ENCODE results near the gene LRBA.
"Not testable (repeated sequence)": the region's sequence is repeated elsewhere in the genome, so short reads cannot be mapped to it uniquely, and the experiment has no call there.

The LRBA gene

DNA sequence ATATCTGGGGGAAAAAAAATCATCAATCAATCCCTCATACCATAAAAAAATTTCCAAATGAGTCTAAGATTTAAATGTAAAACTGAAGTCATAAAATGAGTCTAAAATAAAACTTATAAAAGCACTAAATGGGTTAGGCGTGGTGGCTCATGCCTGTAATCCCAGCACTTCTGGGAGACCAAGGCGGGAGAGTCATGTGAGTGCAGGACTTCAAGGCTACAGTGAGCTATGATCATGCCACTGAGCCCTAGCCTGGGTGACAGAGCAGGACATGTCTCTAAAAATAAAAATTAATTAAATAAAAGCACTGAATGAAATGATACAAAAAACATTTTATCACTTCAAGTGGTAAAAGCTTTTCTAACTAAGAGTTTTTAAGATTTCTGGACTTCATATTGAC is 83.3 kb downstream of the LRBA start:
- Histone ChIP-seq H3K27ac (ENCODE audit: low read depth, low read length, poor library complexity, severe bottlenecking) (no peak overlapping the region), H3K4me2 (ENCODE audit: low read length) (no peak overlapping the region), H3K4me3 (ENCODE audit: low read depth, low read length, poor library complexity, severe bottlenecking) (no peak overlapping the region), H3K4me1 (ENCODE audit: insufficient read depth, low read length, severe bottlenecking) (no peaks in the 10 kb centered on the region), H3K27me3 (ENCODE audit: insufficient read depth, low read length) (no peaks in the 10 kb centered on the region), H3K9me2 (ENCODE audit: low read depth, low read length) (no peaks in the 10 kb centered on the region), H3K36me3 (ENCODE audit: insufficient read depth, low read length) (peaks cover 4% of the 10 kb centered on the region; the same call in 1 of the 2 replicates), H3K9me3 (ENCODE audit: low read length) (no peaks in the 10 kb centered on the region), H3K79me2 (ENCODE audit: insufficient read depth, low read length) (peaks cover 15% of the 10 kb centered on the region), H4K20me1 (ENCODE audit: insufficient read depth, low read length) (no peaks in the 10 kb centered on the region), H2AFZ (ENCODE audit: low read length) (no peak overlapping the region), H3F3A (ENCODE audit: insufficient read depth, low read length) (no peaks in the 10 kb centered on the region), H3K9ac (ENCODE audit: low read length) (no peak overlapping the region)
- no peak for TF ChIP-seq EZH2 (IDR thresholded peaks at IDR 0.05; ENCODE audit: borderline replicate concordance, low read length)
- TF ChIP-seq, protein P1, sequence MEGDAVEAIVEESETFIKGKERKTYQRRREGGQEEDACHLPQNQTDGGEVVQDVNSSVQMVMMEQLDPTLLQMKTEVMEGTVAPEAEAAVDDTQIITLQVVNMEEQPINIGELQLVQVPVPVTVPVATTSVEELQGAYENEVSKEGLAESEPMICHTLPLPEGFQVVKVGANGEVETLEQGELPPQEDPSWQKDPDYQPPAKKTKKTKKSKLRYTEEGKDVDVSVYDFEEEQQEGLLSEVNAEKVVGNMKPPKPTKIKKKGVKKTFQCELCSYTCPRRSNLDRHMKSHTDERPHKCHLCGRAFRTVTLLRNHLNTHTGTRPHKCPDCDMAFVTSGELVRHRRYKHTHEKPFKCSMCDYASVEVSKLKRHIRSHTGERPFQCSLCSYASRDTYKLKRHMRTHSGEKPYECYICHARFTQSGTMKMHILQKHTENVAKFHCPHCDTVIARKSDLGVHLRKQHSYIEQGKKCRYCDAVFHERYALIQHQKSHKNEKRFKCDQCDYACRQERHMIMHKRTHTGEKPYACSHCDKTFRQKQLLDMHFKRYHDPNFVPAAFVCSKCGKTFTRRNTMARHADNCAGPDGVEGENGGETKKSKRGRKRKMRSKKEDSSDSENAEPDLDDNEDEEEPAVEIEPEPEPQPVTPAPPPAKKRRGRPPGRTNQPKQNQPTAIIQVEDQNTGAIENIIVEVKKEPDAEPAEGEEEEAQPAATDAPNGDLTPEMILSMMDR (IDR thresholded peaks at IDR 0.05; ENCODE audit: low read length): no peak

DNA sequence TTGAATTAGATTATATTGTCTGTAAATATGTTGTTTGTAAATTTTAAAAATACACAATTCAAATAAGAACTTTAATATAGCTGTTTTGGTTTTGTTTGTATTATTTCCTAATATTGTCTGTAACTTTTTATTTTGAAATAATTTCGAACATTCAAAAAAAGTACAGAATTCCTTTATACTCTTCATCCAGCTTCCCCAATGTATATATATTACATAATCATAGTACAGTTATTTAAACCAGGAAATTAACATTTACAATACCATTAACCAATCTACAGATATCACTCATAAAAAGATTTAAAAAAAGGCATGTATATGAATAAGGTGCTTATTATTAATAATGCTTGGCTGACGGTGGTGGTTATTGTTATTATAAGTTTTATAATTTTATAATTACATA is 84.1 kb downstream of the LRBA start:
- TF ChIP-seq, protein P1 (IDR thresholded peaks at IDR 0.05; ENCODE audit: low read length): no peak
- no peak for TF ChIP-seq EZH2 (IDR thresholded peaks at IDR 0.05; ENCODE audit: borderline replicate concordance, low read length)
- peaks cover 8% of the 10 kb centered on the region; the same call in 1 of the 2 replicates for H3K36me3 ChIP-seq (ENCODE audit: insufficient read depth, low read length)
- H3K27me3 ChIP-seq (ENCODE audit: insufficient read depth, low read length): no peaks in the 10 kb centered on the region
- no peaks in the 10 kb centered on the region for H3F3A ChIP-seq (ENCODE audit: insufficient read depth, low read length)
- H3K4me2 ChIP-seq (ENCODE audit: low read length): no peak overlapping the region
- H3K9me3 ChIP-seq (ENCODE audit: low read length): no peaks in the 10 kb centered on the region
- no peaks in the 10 kb centered on the region for H3K4me1 ChIP-seq (ENCODE audit: insufficient read depth, low read length, severe bottlenecking)
- no peak overlapping the region for H2AFZ ChIP-seq (ENCODE audit: low read length)
- H4K20me1 ChIP-seq (ENCODE audit: insufficient read depth, low read length): no peaks in the 10 kb centered on the region
- no peaks in the 10 kb centered on the region for H3K9me2 ChIP-seq (ENCODE audit: low read depth, low read length)
- no peak overlapping the region for H3K4me3 ChIP-seq (ENCODE audit: low read depth, low read length, poor library complexity, severe bottlenecking)
- H3K79me2 ChIP-seq (ENCODE audit: insufficient read depth, low read length): peaks cover 14% of the 10 kb centered on the region
- no peak overlapping the region for H3K27ac ChIP-seq (ENCODE audit: low read depth, low read length, poor library complexity, severe bottlenecking)
- no peak overlapping the region for H3K9ac ChIP-seq (ENCODE audit: low read length)

DNA sequence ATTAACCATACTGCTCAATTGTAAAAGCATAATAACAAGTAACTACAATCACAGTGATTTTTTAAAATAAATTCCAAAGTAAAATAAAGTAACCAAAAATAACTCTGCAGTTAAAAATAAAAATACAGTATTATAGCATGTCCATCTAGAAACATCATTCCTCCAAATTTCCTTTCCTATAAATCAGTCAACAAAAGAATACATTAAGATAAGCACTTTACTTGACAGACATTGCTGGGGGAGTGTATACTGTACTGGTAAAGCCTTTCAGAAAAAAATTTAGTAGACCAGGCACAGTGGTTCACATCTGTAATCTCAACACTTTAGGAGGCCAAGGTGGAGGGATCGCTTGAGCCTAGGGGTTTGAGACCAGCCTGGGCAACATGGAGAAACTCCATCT is 91.1 kb downstream of the LRBA start:
- H3F3A ChIP-seq (ENCODE audit: insufficient read depth, low read length): no peaks in the 10 kb centered on the region
- H3K4me1 ChIP-seq (ENCODE audit: insufficient read depth, low read length, severe bottlenecking): no peaks in the 10 kb centered on the region
- no peaks in the 10 kb centered on the region for H3K9me3 ChIP-seq (ENCODE audit: low read length)
- no peaks in the 10 kb centered on the region for H3K79me2 ChIP-seq (ENCODE audit: insufficient read depth, low read length)
- no peak overlapping the region for H3K4me2 ChIP-seq (ENCODE audit: low read length)
- no peaks in the 10 kb centered on the region for H4K20me1 ChIP-seq (ENCODE audit: insufficient read depth, low read length)
- H3K27me3 ChIP-seq (ENCODE audit: insufficient read depth, low read length): no peaks in the 10 kb centered on the region
- H3K9me2 ChIP-seq (ENCODE audit: low read depth, low read length): no peaks in the 10 kb centered on the region
- TF ChIP-seq, protein P1 (IDR thresholded peaks at IDR 0.05; ENCODE audit: low read length): no peak
- no peak for TF ChIP-seq EZH2 (IDR thresholded peaks at IDR 0.05; ENCODE audit: borderline replicate concordance, low read length)
- no peak overlapping the region for H3K27ac ChIP-seq (ENCODE audit: low read depth, low read length, poor library complexity, severe bottlenecking)
- no peak overlapping the region for H3K9ac ChIP-seq (ENCODE audit: low read length)
- H3K4me3 ChIP-seq (ENCODE audit: low read depth, low read length, poor library complexity, severe bottlenecking): no peak overlapping the region
- peaks cover 28% of the 10 kb centered on the region; the same call in 1 of the 2 replicates for H3K36me3 ChIP-seq (ENCODE audit: insufficient read depth, low read length)
- no peak overlapping the region for H2AFZ ChIP-seq (ENCODE audit: low read length)

DNA sequence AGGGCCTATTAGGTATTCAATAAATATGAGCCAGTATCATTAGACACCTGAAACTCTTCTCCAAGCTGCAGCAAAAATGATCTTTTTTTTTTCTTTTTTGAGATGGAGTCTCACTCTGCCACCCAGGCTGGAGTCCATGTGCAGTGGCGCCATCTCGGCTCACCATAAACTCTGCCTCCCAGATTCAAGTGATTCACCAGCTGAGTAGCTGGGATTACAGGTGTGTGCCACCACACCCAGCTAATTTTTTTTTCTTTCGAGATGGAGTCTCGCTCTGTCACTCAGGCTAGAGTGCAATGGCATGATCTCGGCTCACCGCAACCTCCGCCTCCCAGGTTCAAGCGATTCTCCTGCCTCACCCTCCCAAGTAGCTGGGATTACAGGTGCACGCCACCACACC is 93.6 kb downstream of the LRBA start:
- H3K9ac ChIP-seq (ENCODE audit: low read length); H3K4me2 ChIP-seq (ENCODE audit: low read length): not testable (repeated sequence)

DNA sequence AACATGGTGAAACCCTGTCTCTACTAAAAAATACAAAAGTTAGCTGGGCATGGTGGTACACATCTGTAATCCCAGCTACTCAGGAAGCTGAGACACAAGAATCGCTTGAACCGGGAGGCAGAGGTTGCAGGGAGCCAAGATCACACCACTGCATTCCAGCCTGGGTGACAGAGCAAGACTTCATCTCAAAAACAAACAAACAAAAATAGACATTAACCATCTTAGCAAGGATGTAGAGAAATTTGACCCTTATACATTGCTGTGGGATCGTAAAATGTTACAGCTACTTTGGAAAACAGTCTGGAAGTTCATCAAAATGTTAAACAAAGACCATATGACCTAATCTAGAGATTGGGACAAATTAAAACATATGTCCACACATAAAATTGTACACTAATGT is 96.5 kb downstream of the LRBA start:
- H3K27me3 ChIP-seq (ENCODE audit: insufficient read depth, low read length); H2AFZ ChIP-seq (ENCODE audit: low read length); H3K27ac ChIP-seq (ENCODE audit: low read depth, low read length, poor library complexity, severe bottlenecking); H3K9me3 ChIP-seq (ENCODE audit: low read length); H3K79me2 ChIP-seq (ENCODE audit: insufficient read depth, low read length); H3K9ac ChIP-seq (ENCODE audit: low read length); H3K4me3 ChIP-seq (ENCODE audit: low read depth, low read length, poor library complexity, severe bottlenecking); H3K4me1 ChIP-seq (ENCODE audit: insufficient read depth, low read length, severe bottlenecking); H3F3A ChIP-seq (ENCODE audit: insufficient read depth, low read length); H3K9me2 ChIP-seq (ENCODE audit: low read depth, low read length); H3K4me2 ChIP-seq (ENCODE audit: low read length); H4K20me1 ChIP-seq (ENCODE audit: insufficient read depth, low read length): not testable (repeated sequence)
- peaks cover 56% of the 10 kb centered on the region for H3K36me3 ChIP-seq (ENCODE audit: insufficient read depth, low read length)

More for the DNA sequence above, 93.6 kb downstream of the LRBA start:
- not testable (repeated sequence) for H3K9me2 ChIP-seq (ENCODE audit: low read depth, low read length); H3K27me3 ChIP-seq (ENCODE audit: insufficient read depth, low read length); H3K9me3 ChIP-seq (ENCODE audit: low read length); H4K20me1 ChIP-seq (ENCODE audit: insufficient read depth, low read length); H3K79me2 ChIP-seq (ENCODE audit: insufficient read depth, low read length); H3K4me1 ChIP-seq (ENCODE audit: insufficient read depth, low read length, severe bottlenecking); H2AFZ ChIP-seq (ENCODE audit: low read length); H3K4me3 ChIP-seq (ENCODE audit: low read depth, low read length, poor library complexity, severe bottlenecking); H3F3A ChIP-seq (ENCODE audit: insufficient read depth, low read length); H3K27ac ChIP-seq (ENCODE audit: low read depth, low read length, poor library complexity, severe bottlenecking)
- peaks cover 40% of the 10 kb centered on the region for H3K36me3 ChIP-seq (ENCODE audit: insufficient read depth, low read length)

All from OCI-LY1 (cell line).